GM21367 (cell line): Measurements from ENCODE around the gene MB21D2.

Source experiments
- ATAC-seq: cut with Tn5 transposase; IDR thresholded peaks from one replicate; pipeline ENCODE4 v1.9.1; 2021; ENCODE audit not compliant: unreplicated experiment

The MB21D2 gene

DNA sequence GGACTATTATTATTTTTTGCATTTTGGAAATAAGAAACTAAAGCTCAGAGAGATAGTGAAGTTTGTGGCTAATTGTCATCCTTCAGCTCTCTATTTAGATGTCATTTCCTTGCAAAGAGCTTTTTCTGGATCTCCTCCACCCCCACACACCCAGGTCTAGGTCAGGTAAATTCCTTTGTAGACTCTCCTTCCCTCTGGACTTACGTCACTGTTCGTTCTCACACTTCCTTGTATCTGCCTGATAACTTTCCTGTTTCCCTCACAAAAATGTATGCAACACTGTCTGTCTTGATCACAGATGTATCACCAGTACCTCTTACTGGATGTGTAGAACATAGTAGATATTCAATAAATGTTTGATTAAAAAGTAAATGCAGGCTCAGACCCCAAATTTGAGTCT lies 6.1 kb upstream of the MB21D2 start:
- no peak for ATAC-seq

DNA sequence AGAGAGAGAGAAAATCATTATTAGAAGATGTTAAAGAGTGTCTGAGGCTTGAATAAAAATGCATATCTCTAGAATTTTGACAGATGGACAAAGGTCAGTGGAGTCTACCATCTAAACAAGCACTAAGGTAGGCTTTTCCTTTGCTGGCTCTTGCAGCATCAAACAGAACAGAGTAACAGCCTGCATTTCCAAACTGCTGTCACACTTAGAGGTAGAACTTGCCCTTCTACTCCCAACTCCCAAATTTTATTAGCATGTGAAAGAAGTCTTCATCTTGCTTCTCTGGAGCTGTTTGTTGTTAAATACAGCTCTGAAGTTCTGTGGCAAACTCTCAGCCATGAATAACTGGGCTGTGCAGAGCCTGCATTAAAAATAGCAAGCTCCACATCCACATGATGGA lies 4.1 kb upstream of the MB21D2 start:
- no peak for ATAC-seq

DNA sequence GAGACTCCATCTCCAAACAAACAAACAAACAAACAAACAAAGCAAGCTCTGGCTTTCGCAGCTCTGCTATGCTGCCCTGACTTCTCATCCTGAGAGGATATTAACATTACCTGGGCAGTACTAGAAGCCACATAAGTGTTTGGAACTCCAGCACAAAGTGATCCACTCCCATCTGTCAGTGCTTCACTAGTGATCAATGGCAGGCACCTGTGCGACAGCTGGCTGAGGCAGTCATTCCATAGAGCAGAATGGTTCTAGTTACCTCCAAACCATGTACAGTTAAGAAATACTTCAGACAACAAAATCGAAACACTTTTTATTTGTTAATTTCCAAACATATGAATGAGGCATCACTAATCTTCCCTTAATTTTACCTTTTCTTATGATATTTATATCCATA lies 2.8 kb upstream of the MB21D2 start:
- ATAC-seq = no peak

DNA sequence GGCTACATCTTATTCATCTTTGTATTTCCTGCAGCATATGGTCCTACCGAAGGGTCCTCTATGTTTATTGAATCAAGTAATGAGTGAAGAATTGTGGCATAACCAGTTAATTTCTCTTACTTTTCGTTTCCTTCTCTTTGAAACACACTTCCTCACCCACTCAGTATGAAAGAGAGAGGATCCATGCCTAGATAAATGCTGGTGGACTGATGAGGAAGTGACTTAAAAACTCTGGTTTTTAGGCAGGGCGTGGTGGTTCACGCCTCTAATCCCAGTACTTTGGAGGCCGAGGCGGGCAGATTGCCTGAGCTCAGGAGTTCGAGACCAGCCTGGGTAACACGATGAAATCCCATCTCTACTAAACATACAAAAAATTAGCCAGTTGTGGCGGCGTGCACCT lies 2.2 kb upstream of the MB21D2 start:
- ATAC-seq = no peak

DNA sequence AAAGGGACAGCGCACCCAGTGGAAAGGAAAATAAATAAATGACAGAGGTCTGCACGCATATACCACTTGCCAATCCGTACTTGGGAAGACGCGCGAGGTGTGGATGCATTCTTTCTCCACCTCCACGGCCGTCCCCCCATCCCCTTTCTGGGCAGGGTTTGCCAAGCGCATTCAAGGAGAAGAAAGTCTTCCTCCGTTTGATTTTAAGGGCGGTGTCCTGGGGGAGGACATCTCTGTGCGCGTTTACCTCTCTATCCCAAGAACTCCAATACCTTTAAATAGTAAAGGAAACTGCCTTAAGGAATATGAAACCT lies 576 bp upstream of the MB21D2 start:
- no peak for ATAC-seq

DNA sequence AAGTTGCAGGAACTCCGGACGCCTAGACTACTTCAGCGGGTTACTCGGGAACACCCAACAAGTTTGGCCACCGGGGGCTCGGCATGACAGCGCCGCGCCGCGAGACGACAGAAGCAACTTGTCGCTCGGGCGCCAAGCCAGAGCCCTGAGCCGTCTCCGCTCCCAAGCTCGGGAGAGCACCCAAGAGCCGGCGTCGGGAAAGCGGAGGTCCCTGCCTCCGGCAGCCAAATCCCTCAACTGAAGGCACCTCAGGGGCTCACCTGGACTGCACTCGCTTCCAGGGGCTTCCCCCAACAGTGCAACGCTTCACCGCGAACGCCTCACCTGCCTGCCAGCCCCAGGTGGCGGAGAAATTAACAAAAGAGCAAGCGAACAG lies 640 bp downstream of the MB21D2 start:
- no peak for ATAC-seq

DNA sequence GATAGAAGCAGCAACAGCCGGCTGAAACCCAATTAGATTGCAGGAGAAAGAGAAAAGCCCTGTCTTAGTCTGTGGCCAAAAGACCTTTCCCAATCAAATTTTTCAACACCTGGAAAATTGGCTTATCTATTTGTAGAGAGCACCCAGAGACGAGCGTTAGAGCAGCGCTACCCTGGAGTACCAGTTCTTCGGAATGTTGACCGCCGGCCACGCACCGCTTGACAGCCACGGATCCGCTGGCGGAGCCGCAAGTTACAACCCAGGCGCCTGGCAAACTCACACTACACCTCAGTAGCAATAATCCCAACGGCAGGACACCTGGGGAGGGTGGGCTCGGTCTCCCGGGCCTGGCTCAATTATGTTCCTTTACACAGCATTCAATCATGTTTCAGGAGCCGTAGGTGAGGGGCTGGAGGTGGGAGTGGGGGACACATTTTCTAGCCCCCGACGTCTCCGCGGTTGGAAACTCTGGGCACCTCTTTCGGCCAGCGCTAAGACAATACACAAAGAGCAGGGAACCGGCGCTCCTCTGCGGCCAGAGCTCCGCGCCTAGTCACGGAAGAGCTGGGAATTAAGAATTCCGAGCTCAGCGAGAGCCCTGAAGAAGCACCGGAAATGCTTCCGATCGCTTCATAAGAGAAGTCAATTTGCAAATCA lies 1.2 kb downstream of the MB21D2 start:
- ATAC-seq = no peak

DNA sequence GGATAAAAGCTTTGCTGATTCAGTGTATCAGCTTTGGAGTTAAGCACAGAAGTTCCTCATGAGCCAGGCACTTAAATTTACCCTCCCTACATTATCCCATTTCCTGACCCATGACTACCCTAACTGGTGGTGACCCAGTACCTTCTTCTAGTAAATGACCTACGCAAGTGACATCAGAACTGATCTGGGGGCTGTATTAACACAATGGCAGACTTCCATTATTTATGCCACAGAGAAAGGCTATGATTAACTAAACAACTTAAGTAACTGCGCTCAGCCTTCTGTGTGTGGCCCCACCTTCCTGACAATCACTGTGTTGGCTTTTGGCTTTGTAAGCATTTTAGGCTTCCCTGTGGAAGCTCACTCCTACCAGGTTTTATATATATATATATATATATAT lies 1.9 kb downstream of the MB21D2 start:
- ATAC-seq = no peak

DNA sequence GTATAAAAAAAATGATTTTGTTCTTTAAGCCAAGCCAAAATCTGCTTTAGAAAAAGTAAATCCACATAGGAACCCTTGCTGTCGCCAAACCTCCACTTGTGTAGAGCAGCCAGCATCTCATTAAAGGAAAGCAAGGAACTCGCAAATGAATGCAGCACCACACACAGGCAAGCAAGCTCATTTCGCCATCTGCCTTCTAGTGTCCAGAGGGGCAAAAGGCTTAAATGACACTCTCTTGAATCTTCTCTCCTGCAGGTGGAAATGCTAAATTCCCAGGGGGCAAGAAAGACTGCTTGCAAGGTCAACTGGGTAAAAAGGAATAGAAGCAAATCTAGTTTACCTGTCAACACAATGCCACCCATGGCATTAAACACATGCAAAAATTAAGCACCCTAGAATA lies 2.4 kb downstream of the MB21D2 start:
- ATAC-seq = peak; percentile 26

DNA sequence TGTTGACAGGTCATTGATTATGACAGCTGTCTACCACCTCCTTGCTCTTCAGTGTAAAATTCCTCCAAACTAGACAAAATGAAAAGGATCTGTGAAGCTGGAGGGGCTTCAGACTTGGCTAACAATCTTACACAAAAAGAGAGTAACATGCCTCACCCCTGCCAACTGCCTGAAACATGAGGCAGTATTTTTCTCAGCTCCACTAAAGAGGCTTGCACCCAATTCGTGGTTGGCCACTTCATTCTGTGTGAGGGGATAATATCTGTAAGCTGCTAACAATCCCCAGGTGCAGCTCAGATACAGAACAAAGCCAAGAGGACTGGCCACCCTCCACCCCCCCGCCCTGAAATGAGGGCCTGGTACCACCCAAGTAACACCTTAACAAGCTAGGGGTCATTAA lies 2.8 kb downstream of the MB21D2 start:
- ATAC-seq = no peak

DNA sequence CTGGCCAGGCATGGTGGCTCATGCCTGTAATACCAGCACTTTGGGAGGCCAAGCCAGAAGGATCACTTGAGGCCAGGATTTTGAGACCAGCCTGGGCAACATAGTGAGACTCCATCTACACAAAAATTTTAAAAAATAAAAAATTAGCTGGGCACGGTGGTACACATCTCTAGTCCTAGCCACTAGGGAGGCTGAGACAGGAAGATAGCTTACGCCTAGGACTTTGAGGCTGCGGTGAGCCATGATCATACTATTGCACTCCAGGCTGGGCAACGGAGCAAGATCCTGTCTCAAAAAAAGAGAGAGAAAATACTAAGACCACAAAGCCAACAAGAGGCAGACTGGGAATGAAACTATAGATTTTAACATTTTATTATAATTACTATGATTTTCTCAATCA lies 4.1 kb downstream of the MB21D2 start:
- ATAC-seq = no peak

DNA sequence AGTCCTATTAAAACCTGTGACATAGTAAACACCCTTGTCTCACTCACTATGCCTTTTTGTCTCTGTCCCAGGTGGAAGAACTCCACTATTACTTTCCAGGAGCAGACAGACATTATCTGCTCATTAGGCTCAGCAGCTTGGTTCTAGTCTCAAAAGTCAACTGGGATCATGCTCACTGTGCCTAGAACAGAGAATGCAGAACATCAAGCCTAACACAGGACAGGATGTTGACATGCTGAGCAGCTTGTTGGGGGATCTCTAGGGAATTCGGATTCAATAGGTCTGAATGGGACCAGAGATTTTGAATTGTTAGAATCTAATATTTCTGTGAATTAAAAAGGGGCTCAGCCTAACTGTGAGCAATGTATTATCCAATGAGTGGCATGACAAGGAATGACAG lies 6.4 kb downstream of the MB21D2 start:
- ATAC-seq = no peak

DNA sequence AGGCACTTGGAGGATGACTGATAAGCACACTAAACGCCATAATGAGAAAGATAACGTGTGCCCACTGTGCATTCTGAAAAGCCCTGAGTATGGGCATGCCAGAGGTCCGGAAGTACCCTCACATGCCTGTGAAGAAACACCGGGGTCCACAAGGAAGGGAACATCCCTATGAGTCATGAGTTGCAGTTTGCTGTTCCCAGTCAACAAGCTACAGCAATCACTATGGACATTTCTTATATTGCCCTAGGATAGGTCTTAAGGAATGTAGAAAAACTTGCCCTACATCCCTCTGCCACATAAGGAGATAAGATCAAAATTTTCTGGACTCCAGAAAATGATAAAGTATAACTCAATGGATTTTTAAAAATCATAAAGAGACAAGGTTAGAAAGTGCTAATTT lies 9.9 kb downstream of the MB21D2 start:
- no peak for ATAC-seq

DNA sequence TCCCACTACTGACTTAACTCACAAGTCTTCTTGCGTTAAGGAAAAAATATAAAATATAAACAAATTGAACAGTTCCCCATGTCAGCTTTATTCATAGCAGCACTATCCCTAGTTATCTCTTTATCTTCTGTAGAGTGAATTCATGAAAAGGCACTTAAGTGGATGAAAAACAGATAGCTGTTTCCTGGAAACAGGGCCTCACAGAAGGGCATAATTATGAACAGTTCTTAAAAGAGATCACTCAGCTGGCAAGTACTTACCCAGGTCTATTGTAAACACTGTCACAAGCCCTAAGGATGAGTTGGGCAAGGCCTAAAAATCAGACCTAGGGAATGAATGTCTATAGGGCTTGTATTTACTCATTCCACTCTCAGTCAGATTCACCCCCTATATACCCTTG lies 10.7 kb downstream of the MB21D2 start:
- ATAC-seq = no peak

DNA sequence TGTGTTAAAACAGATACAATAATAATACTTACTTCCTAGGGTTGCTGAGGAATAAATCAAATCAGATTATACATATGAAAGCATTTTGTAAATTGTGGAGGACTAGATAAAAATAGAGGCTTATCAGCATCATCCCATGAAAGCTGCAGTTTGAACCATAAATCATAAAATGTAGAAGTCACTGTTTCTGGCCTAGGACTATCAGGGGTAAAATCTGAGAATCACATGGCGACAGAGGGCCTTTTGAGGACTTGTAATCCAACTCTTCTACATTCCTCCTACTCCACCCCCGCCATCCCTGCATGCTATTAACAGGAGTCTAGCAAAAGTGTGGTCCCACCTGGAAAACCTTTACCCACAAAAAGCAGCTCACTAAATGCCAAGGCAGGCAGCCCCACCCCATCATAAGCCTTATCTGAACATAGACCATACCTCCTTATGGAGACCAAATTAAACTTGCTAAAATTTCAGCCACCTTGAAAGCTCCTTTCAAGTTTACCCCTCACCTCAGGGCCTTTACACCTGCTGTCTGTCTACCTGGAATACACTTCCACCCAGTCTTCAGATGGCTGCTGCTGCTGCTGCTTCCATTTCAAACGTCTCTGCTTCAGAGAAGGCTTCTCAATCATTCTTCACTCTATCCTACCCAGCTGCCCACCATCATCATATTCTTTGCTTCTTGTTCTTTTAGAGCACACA lies 11.5 kb downstream of the MB21D2 start:
- no peak for ATAC-seq

DNA sequence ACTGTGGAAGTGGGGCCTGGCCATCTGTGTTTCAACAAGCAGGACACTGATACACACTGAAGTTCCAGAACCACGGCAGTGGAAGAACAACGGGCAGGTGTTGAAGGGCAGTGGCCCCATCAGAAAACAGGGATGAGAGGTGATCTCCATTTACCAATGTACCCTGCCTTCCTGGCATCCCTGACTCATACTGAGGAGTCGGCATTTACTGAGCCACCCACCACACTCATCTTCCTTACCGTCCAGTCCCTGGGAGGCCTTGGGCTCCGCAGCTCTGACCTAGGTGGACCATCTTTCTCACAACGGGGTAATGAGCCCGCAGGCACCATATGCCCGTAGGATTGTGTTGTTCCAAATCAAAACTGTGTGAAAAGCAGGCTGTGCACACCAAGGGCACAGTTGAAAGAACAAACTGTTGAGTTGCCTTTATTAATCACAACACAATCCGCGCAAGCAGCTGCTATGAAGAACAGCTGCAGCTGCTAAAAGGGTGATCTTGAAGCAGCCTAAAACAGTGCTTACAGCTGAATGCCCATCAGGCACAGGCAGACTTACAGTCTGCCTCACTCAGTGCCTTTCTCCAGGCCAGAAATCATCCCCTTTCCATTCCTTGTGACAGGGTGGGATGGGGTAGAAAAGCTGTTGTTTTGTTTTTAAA lies 12.9 kb downstream of the MB21D2 start:
- no peak for ATAC-seq

DNA sequence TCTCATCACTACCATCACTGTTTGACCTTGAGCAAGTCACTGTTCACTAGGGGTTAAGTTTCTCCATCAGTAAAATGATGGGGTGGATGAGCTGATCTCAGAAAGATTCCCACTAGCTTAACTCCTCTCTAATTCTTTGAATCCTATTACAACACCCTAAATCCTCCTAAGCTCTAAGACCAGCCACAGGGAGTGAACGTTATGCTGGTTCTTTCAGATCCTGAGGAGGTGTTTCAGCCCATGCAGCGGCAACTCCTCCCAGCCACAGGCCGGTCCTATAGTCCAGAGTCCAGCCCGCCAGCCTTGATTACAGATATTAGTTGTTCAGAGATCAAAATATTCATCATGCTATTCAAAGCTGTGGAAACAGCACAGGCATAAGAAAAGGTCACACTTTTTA lies 15.1 kb downstream of the MB21D2 start:
- no peak for ATAC-seq

DNA sequence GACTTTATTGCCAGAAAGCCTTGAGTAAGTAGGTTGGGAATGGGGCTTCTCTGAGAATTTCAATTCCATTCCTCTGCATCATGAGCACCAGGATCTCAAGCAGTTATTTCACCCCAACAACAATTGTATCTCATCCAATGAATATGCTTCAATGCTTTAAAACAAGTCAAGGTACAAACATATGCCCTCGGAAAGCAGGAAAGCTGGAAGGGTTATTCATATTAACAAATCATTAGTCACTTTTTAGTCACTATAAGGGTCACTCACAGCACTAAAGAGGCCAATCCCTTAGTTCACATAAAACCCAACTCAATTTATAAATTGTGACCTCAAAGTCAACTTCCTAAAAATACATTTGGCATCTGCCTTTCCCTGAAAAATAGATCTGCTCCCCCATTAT lies 16.2 kb downstream of the MB21D2 start:
- ATAC-seq = no peak

DNA sequence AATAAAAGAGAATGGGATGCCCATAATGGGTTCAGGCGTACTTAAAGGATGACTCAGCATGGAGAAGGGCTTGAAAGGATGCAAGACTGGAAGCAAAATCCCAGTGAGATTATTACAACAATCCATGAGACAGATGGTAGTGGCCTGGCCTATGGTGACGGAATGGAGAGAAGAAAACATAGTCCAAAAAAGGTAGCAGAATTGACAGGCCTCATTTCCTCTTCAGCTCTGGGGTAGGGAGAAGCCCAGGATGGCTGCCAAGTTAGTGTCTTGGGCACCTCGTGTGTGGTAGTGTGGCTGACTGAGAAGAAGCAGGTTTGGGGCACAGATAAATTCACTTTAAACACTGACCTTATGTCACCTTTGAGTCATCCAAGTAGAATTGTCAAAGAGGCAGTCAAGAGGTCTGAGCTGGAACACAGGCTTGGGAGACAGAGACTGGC lies 18.1 kb downstream of the MB21D2 start:
- ATAC-seq = no peak

DNA sequence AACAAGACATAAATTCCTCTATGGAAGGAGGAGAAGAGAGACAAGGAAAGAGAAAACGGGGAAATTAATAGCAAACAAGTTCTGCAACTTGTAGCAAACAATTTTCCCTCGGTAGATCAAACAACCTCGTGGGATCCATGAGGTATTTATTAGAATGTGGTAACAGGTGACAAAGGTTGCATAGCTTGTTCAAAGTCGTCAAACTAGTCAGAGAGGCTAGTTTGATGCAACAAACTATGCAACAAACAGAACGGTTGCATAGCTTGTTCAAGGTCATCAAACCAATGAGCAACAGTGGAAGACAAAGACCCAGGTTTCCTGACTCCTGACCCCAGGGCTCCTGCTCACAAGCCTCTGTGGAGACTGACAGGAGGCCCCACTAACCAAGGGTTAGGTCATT lies 20.7 kb downstream of the MB21D2 start:
- no peak for ATAC-seq

DNA sequence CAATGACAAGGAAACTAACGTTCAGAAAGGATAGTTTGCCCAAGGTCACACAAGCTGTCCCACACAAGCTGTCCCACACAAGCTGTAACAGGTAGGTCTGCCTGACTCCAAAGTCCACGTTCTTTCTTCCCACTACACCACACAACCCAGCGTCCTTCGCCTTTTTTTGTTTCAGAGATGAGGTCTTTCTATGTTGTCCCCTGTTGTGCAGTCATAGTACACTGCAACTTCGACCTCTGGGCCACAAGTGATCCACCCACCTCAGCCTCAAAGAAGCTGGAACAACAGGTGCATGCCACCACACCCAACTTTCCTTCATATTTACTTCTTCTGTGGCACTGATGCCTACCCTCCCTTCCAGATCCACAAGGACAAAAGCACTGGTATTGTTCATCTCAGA lies 21.4 kb downstream of the MB21D2 start:
- ATAC-seq = no peak

DNA sequence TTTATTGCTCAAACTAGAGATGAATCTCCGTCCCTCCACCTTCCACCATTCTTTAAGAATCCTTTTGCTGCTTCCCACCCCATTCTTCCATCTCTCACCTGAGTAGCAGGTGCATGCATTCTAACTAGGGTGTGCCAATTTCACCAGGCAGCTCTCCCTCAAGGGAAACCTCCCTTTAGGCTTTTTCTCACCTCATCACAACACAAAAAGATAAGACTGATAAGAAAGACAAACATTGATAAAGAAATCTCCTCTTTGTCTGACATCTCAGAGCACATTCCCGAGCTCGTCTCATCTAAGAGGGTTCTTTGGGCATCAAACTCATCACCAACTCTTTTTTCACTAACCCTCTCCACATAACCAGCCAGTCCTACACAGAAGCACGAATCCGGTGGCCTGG lies 23.0 kb downstream of the MB21D2 start:
- ATAC-seq = no peak
